KMS-11 (cell line): Measurements from ENCODE around the gene PREPL.

Experiments
- H2AFZ ChIP-seq: fragments of 200-600 bp; sonication (generic); 2 replicates; pipeline ENCODE4 v1.6.1; 2016; ENCODE audit warnings: antibody characterized with exemption, mixed run types, low read depth
- H3K27ac ChIP-seq: fragments of 200-600 bp; sonication (generic); 2 replicates; pipeline ENCODE4 v1.6.1; 2016; ENCODE audit warnings: mild to moderate bottlenecking, mixed run types
- H3K27me3 ChIP-seq: fragments of 200-600 bp; sonication (generic); 2 replicates; pipeline ENCODE4 v1.6.1; 2017; ENCODE audit warnings: mild to moderate bottlenecking, low read depth, mixed run types, moderate library complexity; ENCODE audit not compliant: insufficient read depth
- H3K36me3 ChIP-seq: fragments of 200-600 bp; sonication (generic); 2 replicates; pipeline ENCODE4 v1.6.1; 2017; ENCODE audit warnings: mild to moderate bottlenecking, mixed run types; ENCODE audit not compliant: insufficient read depth
- H3K4me1 ChIP-seq: fragments of 200-600 bp; sonication (generic); 2 replicates; pipeline ENCODE4 v1.6.1; 2016; ENCODE audit warnings: mild to moderate bottlenecking, low read depth, mixed run types; ENCODE audit not compliant: poor library complexity, severe bottlenecking
- H3K4me2 ChIP-seq: fragments of 200-600 bp; sonication (generic); 2 replicates; pipeline ENCODE4 v1.7.0; 2016; ENCODE audit warnings: mild to moderate bottlenecking, mixed run types
- H3K4me3 ChIP-seq: fragments of 200-600 bp; sonication (generic); IDR thresholded peaks from 2 replicates; pipeline ENCODE4 v1.6.1; 2017; ENCODE audit warnings: low read depth, low read length, mixed read lengths; ENCODE audit not compliant: insufficient read depth
- H3K79me2 ChIP-seq: fragments of 200-600 bp; sonication (generic); 2 replicates; pipeline ENCODE4 v1.6.1; 2016; ENCODE audit warnings: low read depth, mixed run types; ENCODE audit not compliant: insufficient read depth
- H3K9ac ChIP-seq: fragments of 200-600 bp; sonication (generic); 2 replicates; pipeline ENCODE4 v1.6.1; 2016; ENCODE audit warnings: mild to moderate bottlenecking, mixed run types
- H4K20me1 ChIP-seq: fragments of 200-600 bp; sonication (generic); 2 replicates; pipeline ENCODE4 v1.6.1; 2016; ENCODE audit warnings: mild to moderate bottlenecking, mixed run types; ENCODE audit not compliant: insufficient read depth
- TF ChIP-seq, protein P1 (sequence below): fragments of 200-600 bp; sonication (generic); conservative IDR thresholded peaks from 2 replicates; pipeline ENCODE4 v1.6.1; 2017; ENCODE audit warnings: low read depth, mild to moderate bottlenecking, antibody characterized with exemption, low read length, moderate library complexity, mixed read lengths

Gene PREPL

DNA sequence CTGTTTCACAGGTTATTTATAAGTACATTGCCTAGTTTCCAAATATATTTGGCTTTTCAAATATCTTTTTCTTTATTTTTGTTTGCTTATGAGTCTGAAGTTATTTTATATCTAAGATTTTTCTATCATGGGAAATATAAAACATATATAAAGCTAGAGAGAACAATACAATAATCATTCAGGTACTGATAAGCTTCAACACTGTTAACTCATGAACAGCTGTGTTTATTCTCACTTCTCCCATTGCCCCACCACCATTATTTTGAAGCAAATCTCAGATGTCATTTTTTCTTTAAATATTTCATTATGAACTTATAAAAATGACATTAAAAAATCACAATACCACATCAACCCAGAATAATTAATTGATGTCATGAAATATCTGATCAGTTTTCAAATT is 10.2 kb upstream of the PREPL start:
- TF ChIP-seq, protein P1, sequence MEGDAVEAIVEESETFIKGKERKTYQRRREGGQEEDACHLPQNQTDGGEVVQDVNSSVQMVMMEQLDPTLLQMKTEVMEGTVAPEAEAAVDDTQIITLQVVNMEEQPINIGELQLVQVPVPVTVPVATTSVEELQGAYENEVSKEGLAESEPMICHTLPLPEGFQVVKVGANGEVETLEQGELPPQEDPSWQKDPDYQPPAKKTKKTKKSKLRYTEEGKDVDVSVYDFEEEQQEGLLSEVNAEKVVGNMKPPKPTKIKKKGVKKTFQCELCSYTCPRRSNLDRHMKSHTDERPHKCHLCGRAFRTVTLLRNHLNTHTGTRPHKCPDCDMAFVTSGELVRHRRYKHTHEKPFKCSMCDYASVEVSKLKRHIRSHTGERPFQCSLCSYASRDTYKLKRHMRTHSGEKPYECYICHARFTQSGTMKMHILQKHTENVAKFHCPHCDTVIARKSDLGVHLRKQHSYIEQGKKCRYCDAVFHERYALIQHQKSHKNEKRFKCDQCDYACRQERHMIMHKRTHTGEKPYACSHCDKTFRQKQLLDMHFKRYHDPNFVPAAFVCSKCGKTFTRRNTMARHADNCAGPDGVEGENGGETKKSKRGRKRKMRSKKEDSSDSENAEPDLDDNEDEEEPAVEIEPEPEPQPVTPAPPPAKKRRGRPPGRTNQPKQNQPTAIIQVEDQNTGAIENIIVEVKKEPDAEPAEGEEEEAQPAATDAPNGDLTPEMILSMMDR: no peak
- Histone ChIP-seq H4K20me1 (no peaks in the 10 kb centered on the region), H3K36me3 (no peaks in the 10 kb centered on the region), H3K27ac (no peak overlapping the region), H3K79me2 (peaks cover 21% of the 10 kb centered on the region; the same call in 1 of the 2 replicates), H3K4me2 (no peak overlapping the region), H3K4me3 (no peak overlapping the region), H3K9ac (no peak overlapping the region), H3K27me3 (no peaks in the 10 kb centered on the region), H3K4me1 (no peaks in the 10 kb centered on the region), H2AFZ (no peak overlapping the region)

DNA sequence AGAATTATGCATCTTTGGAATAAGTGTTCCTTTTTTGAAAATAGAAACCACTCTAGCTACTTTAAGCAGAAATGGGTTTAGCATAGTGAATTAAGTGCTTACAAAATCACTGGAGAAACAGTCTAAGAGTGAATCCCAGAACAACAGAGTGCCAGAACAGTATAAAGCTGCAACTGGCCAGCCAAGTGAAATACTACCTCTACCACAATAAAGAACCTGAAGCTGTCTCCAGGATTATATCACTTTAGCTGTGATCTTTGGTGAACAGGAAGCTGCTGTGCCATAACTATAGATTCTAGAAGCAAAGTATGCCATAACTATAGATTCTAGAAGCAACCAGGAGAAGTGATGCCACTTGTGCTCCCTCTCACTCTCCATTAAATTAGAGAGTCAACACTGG is 8.1 kb upstream of the PREPL start:
- Histone ChIP-seq H3K4me3 (no peak overlapping the region), H3K9ac (no peak overlapping the region), H3K27me3 (no peaks in the 10 kb centered on the region), H3K27ac (no peak overlapping the region), H3K4me2 (no peak overlapping the region), H2AFZ (no peak overlapping the region), H3K79me2 (peaks cover 32% of the 10 kb centered on the region; the same call in 1 of the 2 replicates), H4K20me1 (no peaks in the 10 kb centered on the region), H3K36me3 (no peaks in the 10 kb centered on the region), H3K4me1 (no peaks in the 10 kb centered on the region)
- TF ChIP-seq, protein P1: no peak

DNA sequence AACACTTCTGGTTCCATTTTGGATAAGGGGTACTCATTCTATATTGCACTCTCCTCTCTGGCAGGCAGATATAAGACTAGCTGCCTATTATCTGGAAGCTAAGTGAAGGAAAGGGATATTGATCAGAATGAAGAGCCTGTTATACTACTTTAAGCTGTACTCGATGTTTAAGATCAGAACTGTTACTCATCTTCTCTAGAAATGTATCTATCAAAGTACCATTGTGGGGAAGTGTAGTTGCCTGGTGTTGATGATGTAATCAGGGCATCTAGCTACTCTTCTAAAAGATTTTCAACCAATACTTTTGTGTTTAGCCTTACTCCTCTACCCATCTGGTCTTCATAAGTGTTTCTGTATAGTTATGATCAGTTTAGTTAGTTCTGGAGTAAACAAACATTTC is 6.3 kb upstream of the PREPL start:
- H3K4me3 ChIP-seq: no peak overlapping the region
- TF ChIP-seq, protein P1: no peak
- H2AFZ ChIP-seq: no peak overlapping the region
- no peak overlapping the region for H3K4me2 ChIP-seq
- no peaks in the 10 kb centered on the region for H3K36me3 ChIP-seq
- H3K4me1 ChIP-seq: no peaks in the 10 kb centered on the region
- H3K27me3 ChIP-seq: no peaks in the 10 kb centered on the region
- no peaks in the 10 kb centered on the region for H4K20me1 ChIP-seq
- H3K79me2 ChIP-seq: peaks cover 41% of the 10 kb centered on the region; the same call in 1 of the 2 replicates
- no peak overlapping the region for H3K9ac ChIP-seq
- H3K27ac ChIP-seq: no peak overlapping the region

DNA sequence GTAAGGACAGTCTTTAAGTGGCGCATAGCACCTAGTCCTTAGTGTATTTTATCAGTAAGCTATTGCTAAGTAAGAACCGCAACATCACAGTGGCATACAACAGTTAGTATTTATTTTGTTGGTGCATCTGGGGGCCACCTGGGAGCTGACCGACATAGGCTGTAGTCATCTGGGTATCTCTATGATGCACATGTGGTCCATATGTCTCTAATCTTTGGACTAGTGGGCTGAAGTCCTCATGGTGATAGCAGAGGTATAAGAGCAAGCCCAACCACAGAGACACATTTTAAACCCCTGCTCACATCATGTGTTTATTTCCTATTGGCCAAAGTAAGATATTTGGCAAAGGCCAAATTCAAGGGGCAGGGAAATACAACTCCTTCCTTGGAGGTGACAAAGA is 3.3 kb upstream of the PREPL start:
- TF ChIP-seq, protein P1: no peak
- no peak overlapping the region for H3K4me2 ChIP-seq
- H2AFZ ChIP-seq: no peak overlapping the region
- H3K27me3 ChIP-seq: no peaks in the 10 kb centered on the region
- H3K9ac ChIP-seq: no peak overlapping the region
- no peak overlapping the region for H3K4me3 ChIP-seq
- peaks cover 44% of the 10 kb centered on the region; the same call in 1 of the 2 replicates for H3K79me2 ChIP-seq
- no peaks in the 10 kb centered on the region for H3K36me3 ChIP-seq
- peaks cover 11% of the 10 kb centered on the region for H3K4me1 ChIP-seq
- no peaks in the 10 kb centered on the region for H4K20me1 ChIP-seq
- no peak overlapping the region for H3K27ac ChIP-seq
